ENCODE measurements around the gene PNPLA6.

PNPLA6 gene

DNA sequence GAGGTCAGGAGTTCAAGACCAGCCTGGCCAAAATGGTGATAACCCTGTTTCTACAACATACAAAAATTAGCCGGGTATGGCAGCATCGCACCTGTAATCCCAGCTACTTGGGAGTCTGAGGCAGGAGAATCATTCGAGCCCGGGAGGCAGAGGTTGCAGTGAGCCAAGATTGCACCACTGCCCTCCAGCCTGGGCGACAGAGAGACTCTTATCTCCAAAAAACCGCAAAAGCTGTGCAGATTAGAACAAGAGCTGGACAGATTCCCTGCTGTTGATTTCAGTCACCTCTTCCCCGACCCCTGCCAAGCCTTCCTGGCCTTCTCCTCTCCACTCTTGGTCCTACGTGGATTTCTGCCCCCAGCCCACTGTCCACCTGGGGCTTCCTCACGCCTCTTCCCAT is 68.4 kb downstream of the PNPLA6 start:
- TF ChIP-seq, protein P1, sequence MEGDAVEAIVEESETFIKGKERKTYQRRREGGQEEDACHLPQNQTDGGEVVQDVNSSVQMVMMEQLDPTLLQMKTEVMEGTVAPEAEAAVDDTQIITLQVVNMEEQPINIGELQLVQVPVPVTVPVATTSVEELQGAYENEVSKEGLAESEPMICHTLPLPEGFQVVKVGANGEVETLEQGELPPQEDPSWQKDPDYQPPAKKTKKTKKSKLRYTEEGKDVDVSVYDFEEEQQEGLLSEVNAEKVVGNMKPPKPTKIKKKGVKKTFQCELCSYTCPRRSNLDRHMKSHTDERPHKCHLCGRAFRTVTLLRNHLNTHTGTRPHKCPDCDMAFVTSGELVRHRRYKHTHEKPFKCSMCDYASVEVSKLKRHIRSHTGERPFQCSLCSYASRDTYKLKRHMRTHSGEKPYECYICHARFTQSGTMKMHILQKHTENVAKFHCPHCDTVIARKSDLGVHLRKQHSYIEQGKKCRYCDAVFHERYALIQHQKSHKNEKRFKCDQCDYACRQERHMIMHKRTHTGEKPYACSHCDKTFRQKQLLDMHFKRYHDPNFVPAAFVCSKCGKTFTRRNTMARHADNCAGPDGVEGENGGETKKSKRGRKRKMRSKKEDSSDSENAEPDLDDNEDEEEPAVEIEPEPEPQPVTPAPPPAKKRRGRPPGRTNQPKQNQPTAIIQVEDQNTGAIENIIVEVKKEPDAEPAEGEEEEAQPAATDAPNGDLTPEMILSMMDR (IDR thresholded peaks at IDR 0.05; ENCODE audit: insufficient read depth, low read depth, low read length, missing control alignments): no peak
- H3K4me3 ChIP-seq (ENCODE audit: low read length): no peak overlapping the region
- DNase-seq (ENCODE audit: low read depth): no peak

DNA sequence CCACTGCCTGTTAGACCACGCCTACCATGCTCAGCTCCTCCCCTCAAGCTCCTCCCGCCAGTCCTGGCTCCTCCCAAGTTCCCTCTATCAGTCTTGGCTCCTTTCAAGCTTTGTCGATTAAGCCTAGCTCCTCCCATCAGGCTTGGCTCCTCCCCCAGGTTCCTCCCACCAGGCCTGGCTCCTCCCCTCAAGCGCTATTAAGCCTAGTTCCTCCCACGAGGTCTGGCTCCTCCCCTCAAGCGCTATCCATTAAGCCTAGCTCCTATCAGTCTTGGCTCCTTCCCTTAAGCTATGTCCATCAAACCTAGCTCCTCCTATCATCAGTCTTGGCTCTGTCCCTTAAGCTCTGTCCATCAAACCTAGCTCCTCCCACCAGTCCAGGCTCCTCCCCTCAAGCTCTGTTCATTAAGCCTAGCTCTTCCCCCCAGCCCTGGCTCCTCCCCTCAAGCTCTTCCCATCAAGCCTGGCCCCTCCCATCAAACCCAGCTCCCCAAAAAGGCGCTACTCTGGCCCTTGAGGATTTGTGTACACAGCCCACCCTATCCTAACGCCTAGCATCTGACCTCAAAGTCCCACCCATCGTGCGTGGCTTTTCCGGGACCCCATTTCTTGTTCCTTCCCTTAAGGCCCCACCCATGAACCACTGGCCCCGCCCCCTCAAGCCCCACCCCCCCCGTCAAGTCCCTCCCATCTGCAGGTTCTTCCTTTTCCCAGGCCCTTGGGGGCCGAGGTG is 70.1 kb downstream of the PNPLA6 start:
- no peak overlapping the region for H3K4me3 ChIP-seq (ENCODE audit: low read length)
- TF ChIP-seq, protein P1 (IDR thresholded peaks at IDR 0.05; ENCODE audit: insufficient read depth, low read depth, low read length, missing control alignments): no peak
- DNase-seq (ENCODE audit: low read depth): peak; percentile 34

DNA sequence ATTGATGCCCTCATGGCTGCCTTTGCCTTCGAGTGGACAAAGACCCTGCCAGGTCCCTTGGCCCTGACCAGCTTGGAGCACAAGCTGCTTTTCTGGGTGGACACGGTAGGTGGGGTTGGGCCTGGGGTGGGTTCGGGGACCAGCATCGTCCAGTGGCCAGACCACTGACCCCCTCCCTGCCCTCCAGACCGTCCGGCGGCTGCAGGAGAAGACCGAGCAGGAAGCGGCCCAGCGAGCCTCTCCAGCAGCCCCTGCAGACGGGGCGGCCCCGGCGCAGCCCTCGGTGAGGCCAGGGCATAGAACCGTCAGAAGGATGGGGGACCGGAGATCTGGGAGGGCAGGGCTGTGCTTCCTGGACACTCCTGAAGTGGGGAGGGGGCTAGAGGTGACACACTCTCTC is 70.8 kb downstream of the PNPLA6 start:
- no peak for DNase-seq (ENCODE audit: low read depth)
- TF ChIP-seq, protein P1 (IDR thresholded peaks at IDR 0.05; ENCODE audit: insufficient read depth, low read depth, low read length, missing control alignments): no peak
- H3K4me3 ChIP-seq (ENCODE audit: low read length): no peak overlapping the region

DNA sequence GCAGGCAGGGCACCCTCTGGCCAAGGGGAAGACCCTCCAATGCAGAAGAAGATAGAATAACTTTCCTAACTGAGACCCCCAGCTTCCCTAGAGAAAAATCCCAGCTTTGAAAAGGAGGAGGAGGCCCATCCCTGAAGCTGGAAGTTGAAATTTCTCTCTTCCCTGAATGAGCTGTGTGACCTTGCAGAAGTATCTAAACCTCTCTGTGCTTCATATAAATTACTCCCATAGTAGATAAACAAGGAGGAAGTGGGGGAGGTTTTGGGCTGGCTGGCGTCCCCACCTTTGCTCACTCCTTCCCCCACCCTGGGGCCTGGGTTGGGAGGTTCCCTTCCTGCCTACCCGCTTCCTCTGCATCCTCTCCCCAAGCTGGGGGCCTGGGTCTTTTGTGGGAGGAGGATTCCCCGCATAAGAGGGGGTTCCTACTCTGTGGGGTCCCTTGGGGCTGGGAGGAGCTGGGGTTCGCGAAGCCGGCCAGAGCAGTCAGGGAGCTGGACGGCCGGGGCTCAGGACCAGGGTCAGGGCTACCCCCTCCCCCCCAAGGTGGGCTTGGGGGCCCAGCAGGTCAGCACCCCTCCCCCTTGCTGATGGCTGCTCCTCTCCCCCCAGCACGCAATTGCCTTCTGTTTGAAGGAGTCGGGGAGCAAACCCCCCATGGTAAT is 71.8 kb downstream of the PNPLA6 start:
- H3K4me3 ChIP-seq (ENCODE audit: low read length): no peak overlapping the region
- TF ChIP-seq, protein P1 (IDR thresholded peaks at IDR 0.05; ENCODE audit: insufficient read depth, low read depth, low read length, missing control alignments): no peak

DNA sequence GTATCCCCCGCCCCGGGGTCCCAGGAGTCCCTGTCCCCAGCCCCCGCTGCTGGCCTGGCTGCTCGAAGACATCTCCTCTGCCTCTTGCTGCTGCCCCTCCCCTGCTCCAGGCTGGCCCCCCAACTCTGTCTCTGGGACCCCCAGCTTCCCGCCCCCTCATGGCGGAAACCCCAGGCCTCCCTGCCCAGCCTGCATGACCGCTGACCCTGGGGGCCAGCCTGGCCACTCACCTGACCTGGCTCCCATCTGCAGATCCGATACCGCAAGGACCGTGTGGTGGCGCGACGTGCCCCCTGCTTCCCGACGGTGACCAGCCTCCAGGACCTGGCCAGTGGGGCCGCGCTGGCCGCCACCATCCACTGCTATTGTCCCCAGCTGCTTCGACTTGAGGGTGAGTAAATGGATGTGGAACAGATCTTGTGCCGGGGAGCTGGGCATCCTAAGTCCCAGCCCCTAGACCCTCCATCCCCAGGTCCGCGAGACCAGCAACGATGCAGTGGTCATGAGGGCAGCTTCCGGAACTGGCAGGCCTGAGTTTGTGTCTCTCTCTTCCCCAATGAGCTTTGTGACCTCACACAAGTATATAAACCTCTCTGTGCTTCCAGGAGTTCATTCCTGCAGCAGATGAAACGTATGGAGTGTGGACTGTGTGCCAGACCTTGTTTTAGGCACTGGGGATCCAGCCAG is 72.5 kb downstream of the PNPLA6 start:
- TF ChIP-seq, protein P1 (IDR thresholded peaks at IDR 0.05; ENCODE audit: insufficient read depth, low read depth, low read length, missing control alignments): no peak
- no peak overlapping the region for H3K4me3 ChIP-seq (ENCODE audit: low read length)
- DNase-seq (ENCODE audit: low read depth): no peak

More for the DNA sequence above, 71.8 kb downstream of the PNPLA6 start:
- DNase-seq (ENCODE audit: low read depth): no peak

DNA sequence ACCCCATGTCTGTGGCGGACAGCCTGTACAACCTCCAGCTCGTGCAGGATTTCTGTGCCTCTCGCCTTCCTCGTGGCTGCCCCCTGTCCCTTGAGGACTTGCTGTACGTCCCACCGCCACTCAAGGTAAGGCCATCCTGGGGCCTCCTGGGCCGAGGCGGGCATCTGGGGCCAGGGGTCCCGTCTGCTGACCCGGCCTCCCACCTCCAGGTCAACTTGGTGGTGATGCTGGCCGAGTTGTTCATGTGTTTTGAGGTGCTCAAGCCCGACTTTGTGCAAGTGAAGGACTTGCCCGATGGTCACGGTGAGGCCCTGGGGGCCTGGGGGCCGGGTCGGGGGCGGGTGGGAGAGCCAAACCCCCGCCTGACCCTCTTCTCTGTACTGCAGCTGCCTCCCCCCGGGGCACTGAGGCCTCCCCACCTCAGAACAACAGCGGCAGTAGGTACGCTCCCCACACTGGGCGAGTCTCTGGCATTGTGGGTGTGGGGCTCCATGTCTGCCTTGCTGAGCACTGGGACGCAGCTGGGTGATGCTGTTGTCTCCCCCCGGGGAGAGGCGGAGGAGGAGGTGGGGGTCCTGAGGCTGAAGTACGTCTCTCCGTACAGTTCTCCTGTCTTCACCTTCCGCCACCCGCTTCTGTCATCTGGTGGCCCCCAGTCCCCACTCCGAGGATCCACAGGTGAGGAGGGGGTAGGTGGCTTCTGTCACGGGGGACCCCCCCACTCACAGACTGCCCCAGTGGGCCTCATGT is 75.1 kb downstream of the PNPLA6 start:
- H3K4me3 ChIP-seq (ENCODE audit: low read length): no peak overlapping the region
- TF ChIP-seq, protein P1 (IDR thresholded peaks at IDR 0.05; ENCODE audit: insufficient read depth, low read depth, low read length, missing control alignments): no peak
- no peak for DNase-seq (ENCODE audit: low read depth)

Measured in epithelial cell of esophagus (primary cell).